AG09319 (cell line): ENCODE measurements around the gene CYBB.

Source experiments
- DNase-seq: peaks from one replicate; pipeline ENCODE4 v3.0.0-alpha.2; 2010; ENCODE audit warnings: low read depth; ENCODE audit errors: extremely low read depth
- TF ChIP-seq, protein P1 (sequence below): IDR thresholded peaks from 2 replicates; pipeline ENCODE4 v1.5.1; 2011; ENCODE audit warnings: low read depth, mild to moderate bottlenecking, inconsistent platforms, low read length, moderate library complexity

CYBB gene

DNA sequence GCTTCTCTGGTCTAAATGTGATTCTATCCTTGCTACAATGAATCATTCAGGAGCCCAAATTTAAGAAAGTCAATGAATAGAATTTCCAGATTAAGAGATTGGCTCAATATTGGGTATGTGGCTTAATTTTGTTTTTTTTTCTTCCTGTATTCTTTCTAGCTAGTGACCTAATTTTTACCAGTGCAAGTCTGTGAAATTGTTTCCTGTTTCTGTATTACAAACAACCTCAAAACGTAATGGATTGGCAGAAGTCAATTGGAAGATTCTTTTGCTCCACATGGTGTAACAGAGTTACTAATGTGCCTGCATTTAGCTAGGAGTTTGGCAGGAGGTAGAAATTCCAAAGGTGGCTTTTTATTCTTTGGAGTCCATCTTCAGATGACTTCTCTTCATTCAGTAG is 49.9 kb downstream of the CYBB start:
- TF ChIP-seq, protein P1, sequence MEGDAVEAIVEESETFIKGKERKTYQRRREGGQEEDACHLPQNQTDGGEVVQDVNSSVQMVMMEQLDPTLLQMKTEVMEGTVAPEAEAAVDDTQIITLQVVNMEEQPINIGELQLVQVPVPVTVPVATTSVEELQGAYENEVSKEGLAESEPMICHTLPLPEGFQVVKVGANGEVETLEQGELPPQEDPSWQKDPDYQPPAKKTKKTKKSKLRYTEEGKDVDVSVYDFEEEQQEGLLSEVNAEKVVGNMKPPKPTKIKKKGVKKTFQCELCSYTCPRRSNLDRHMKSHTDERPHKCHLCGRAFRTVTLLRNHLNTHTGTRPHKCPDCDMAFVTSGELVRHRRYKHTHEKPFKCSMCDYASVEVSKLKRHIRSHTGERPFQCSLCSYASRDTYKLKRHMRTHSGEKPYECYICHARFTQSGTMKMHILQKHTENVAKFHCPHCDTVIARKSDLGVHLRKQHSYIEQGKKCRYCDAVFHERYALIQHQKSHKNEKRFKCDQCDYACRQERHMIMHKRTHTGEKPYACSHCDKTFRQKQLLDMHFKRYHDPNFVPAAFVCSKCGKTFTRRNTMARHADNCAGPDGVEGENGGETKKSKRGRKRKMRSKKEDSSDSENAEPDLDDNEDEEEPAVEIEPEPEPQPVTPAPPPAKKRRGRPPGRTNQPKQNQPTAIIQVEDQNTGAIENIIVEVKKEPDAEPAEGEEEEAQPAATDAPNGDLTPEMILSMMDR, result no peak
- DNase-seq, result no peak

GRCh38 chrX:37830371-37830770 is 50.5 kb downstream of the CYBB start:
- no peak for DNase-seq
- TF ChIP-seq, protein P1, result no peak

DNA sequence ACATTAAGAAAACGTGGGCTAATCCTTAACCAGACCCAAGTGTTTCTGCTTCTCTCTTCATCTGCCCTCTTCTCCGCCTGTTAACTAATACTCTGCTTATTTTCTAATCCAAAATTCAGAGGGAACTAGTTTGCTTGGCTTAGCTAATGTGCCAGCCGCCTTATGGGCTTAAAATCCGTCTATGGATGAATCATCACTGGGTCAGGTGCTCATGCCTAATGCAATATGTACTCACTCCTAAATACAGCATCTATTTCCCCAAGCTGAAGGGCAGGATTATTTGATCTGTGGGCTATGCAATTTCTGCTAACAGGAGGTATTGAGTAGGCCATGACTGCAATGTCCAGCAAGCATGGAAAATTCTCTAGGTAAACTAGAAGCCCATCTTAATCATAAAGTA is 55.1 kb downstream of the CYBB start:
- TF ChIP-seq, protein P1, result no peak
- DNase-seq, result no peak

DNA sequence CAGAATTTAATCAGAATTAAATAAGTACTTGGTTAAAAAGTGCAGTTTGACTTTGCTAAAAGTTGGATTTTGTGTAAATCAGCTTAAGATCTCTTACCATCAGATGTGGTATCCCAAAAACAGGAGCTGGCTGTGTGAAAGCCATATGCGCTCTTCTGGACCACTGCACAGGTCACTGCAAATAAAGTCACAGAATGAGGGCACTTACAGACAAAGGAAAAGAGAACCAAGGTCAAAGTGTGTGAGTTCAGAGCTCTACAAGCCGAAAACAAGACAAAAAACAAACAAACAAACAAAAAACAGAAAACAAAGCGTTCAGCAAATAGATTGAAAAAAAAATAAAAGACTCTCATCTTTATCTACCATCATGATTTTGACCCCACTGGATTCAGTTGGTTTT is 61.1 kb downstream of the CYBB start:
- TF ChIP-seq, protein P1, result no peak
- DNase-seq, result no peak

GRCh38 chrX:37844622-37845021 is 64.8 kb downstream of the CYBB start:
- no peak for DNase-seq
- TF ChIP-seq, protein P1, result no peak

DNA sequence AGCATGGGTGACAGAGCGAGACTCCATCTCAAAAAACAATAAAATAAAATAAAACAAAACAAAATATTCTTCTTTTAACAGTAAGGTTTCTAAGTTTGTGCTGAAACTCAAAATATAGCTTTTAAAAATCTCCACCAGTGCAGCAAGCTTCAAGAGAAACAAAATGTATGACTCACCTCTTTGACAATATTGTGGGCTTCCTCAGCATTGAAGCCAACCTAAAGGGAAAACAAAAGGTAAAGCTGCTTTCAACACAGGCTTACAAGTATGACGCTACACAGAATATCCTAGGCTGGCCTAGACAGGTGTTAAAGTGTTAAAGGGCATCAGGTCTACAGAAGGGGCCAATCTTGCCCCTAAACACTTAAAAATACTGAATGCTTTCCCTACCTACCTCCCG is 66.3 kb downstream of the CYBB start:
- TF ChIP-seq, protein P1, result no peak
- no peak for DNase-seq

GRCh38 chrX:37846558-37846933 is 66.7 kb downstream of the CYBB start:
- TF ChIP-seq, protein P1, result no peak
- no peak for DNase-seq
